ENCODE measurements around the gene LIPC. TPM values are rescaled to one million over a fixed set of nuclear protein-coding genes. Genes with fewer than 3 reads are reported as not detected.

LIPC gene
- polyA plus RNA-seq, 1 of the 3 experiments (the other 2 are of a cell fraction), result not detected

- no peak for TF ChIP-seq CTCF (IDR thresholded peaks at IDR 0.05)
Measured at GRCh38 chr15:58452775-58453174, 21.0 kb downstream of the LIPC start (continued).

- Histone ChIP-seq H3K9me3 (no peaks in the 10 kb centered on the region), H3K27ac (ENCODE audit: low read depth in 2 of 2, low read length in 1 of 2) (no peak overlapping the region), H4K20me1 (ENCODE audit: insufficient read depth) (no peaks in the 10 kb centered on the region), H3F3A (replicated peaks; ENCODE audit: insufficient read depth) (no peaks in the 10 kb centered on the region), H3K9me2 (no peaks in the 10 kb centered on the region), H3K4me3 (ENCODE audit: low read depth in 2 of 2, low read length in 1 of 2) (no peak overlapping the region), H3K4me1 (ENCODE audit: control insufficient read depth in 1 of 2, insufficient read depth in 2 of 2, low read depth in 1 of 2, low read length in 1 of 2) (peaks cover 0 to 2% of the 10 kb centered on the region in 2 experiments; a peak in 1 of 4 replicates), H3K79me2 (ENCODE audit: insufficient read depth) (no peaks in the 10 kb centered on the region), H3K4me2 (no peak overlapping the region), H3K36me3 (replicated peaks in 1 of 2; ENCODE audit: control insufficient read depth in 1 of 2, insufficient read depth in 2 of 2, low read length in 1 of 2) (no peaks in the 10 kb centered on the region), H3K27me3 (ENCODE audit: insufficient read depth) (no peaks in the 10 kb centered on the region), H2AFZ (ENCODE audit: low read depth) (no peak overlapping the region), H3K9ac (no peak overlapping the region)
- TF ChIP-seq TCF12 (IDR thresholded peaks at IDR 0.05) (no peak), GATA2 (CRISPR knock-in tag; IDR thresholded peaks at IDR 0.05) (no peak), NRF1 (IDR thresholded peaks at IDR 0.05; ENCODE audit: low read depth, low read length) (no peak), MEF2A (IDR thresholded peaks at IDR 0.05; ENCODE audit: borderline replicate concordance, low read depth) (no peak), EP300 (IDR thresholded peaks at IDR 0.05; ENCODE audit: borderline replicate concordance in 1 of 2, low read depth in 1 of 2, low read length in 1 of 2) (no peak), TAF1 (IDR thresholded peaks at IDR 0.05; ENCODE audit: borderline replicate concordance, low read depth, low read length) (no peak), RXRA (IDR thresholded peaks at IDR 0.05; ENCODE audit: borderline replicate concordance, low read depth) (no peak), RFX5 (IDR thresholded peaks at IDR 0.05; ENCODE audit: low read length) (no peak), USF2 (IDR thresholded peaks at IDR 0.05; ENCODE audit: borderline replicate concordance, low read depth, low read length) (no peak), JUND (IDR thresholded peaks at IDR 0.05) (no peak), FOXM1 (IDR thresholded peaks at IDR 0.05; ENCODE audit: low read depth) (no peak), GABPA (IDR thresholded peaks at IDR 0.05; ENCODE audit: low read depth) (no peak), SMC3 (IDR thresholded peaks at IDR 0.05; ENCODE audit: low read depth, low read length) (no peak), MXI1 (IDR thresholded peaks at IDR 0.05; ENCODE audit: low read depth, low read length) (no peak), SIN3A (IDR thresholded peaks at IDR 0.05; ENCODE audit: borderline replicate concordance, low read depth, low read length) (no peak), ZBTB33 (IDR thresholded peaks at IDR 0.05; ENCODE audit: borderline replicate concordance, low read depth) (no peak)
- TF ChIP-seq, protein P1, sequence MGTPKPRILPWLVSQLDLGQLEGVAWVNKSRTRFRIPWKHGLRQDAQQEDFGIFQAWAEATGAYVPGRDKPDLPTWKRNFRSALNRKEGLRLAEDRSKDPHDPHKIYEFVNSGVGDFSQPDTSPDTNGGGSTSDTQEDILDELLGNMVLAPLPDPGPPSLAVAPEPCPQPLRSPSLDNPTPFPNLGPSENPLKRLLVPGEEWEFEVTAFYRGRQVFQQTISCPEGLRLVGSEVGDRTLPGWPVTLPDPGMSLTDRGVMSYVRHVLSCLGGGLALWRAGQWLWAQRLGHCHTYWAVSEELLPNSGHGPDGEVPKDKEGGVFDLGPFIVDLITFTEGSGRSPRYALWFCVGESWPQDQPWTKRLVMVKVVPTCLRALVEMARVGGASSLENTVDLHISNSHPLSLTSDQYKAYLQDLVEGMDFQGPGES (IDR thresholded peaks at IDR 0.05; ENCODE audit: low read depth, low read length), result no peak
- DNase-seq, result no peak
- POLR2A ChIA-PET, result no interaction called here
- CTCF ChIA-PET, result interaction anchor here (0.8 to 1.3 kb wide), 2 partner anchors 14 to 25 kb away, joined by 3 read pairs; no protein-coding TSS in a partner anchor
- 68% methylated on average over 5 of the region's 5 CpGs for WGBS (ENCODE audit: low lambda C conversion rate)
Measured at GRCh38 chr15:58453931-58454793, 22.4 kb downstream of the LIPC start.
